Activated T-cell treated with anti-CD3 and anti-CD28 coated beads, Interleukin-2, amount 50 U/mL, for 72 hours (primary cell): ENCODE results near the gene DNTT. TPM values are rescaled to one million over a fixed set of nuclear protein-coding genes. Genes with fewer than 3 reads are reported as not detected.

ENCODE experiments used
- ATAC-seq, 2 donors: fragments of 150-1000 bp; cut with Tn5 transposase; replicated peaks in 1 of 2; 2 replicates each; pipeline ENCODE4 v1.10.0; 2021; ENCODE audit warnings: moderate library complexity in 2 of 2, mild to moderate bottlenecking in 1 of 2
- DNase-seq, 2 donors: peaks; one replicate each; pipeline ENCODE4 v3.0.0; 2021 to 2022; ENCODE audit warnings: mixed read lengths in 1 of 2
- H3K27ac Mint-ChIP-seq: one replicate; pipeline ENCODE4 v1.8.0; 2022; ENCODE audit warnings: mild to moderate bottlenecking, moderate library complexity, mixed read lengths
- H3K27me3 Mint-ChIP-seq: one replicate; pipeline ENCODE4 v1.8.0; 2022; ENCODE audit warnings: low read depth, mixed read lengths
- H3K36me3 Mint-ChIP-seq, 2 donors: one replicate each; pipeline ENCODE4 v1.8.0; 2022; ENCODE audit warnings: mixed read lengths in 2 of 2, mild to moderate bottlenecking in 1 of 2; ENCODE audit not compliant: insufficient read depth in 2 of 2
- H3K4me1 Mint-ChIP-seq: one replicate; pipeline ENCODE4 v1.8.0; 2022; ENCODE audit warnings: low read depth, mixed read lengths
- H3K4me3 Mint-ChIP-seq, 2 donors: one replicate each; pipeline ENCODE4 v1.8.0; 2022; ENCODE audit warnings: mild to moderate bottlenecking in 2 of 2, mixed read lengths in 2 of 2, moderate library complexity in 2 of 2
- H3K9me3 Mint-ChIP-seq, 2 donors: one replicate each; pipeline ENCODE4 v1.8.0; 2022; ENCODE audit warnings: mixed read lengths in 2 of 2
- total RNA-seq, 2 donors: library from RNA; stranded (reverse); gene quantifications; one replicate each; pipeline ENCODE4 v1.2.3, GENCODE V29; 2022

DNTT gene
- total RNA-seq, 2 donors from 2014 or later, result not detected

DNA sequence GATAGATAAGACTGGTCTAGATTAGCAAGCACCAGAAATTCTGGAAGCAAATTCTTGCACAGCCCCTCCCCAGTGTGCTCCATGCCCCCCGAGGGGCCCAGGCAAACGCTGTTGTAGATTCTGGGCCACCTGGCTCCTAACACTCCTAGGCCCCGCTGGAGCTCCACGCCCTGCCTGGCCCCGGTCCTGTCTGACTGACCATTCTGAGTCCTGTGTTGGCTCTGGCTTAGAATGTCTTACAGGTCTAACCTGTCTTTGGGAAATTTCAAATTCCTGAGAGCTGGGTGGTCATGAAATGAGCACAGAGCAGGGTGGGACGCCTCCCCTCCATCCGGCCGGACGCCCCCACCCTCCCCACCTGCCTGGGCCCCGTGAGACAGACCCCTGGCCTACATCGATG, 67.1 kb downstream of the DNTT start:
- Mint-ChIP-seq H3K4me1 (peaks cover 5% of the 10 kb centered on the region), H3K36me3 (no peaks in the 10 kb centered on the region), H3K27ac (no peak overlapping the region), H3K4me3 (no peak overlapping the region), H3K27me3 (peaks cover 11% of the 10 kb centered on the region), H3K9me3 (no peaks in the 10 kb centered on the region)
- DNase-seq (no peak), ATAC-seq (no peak)

DNA sequence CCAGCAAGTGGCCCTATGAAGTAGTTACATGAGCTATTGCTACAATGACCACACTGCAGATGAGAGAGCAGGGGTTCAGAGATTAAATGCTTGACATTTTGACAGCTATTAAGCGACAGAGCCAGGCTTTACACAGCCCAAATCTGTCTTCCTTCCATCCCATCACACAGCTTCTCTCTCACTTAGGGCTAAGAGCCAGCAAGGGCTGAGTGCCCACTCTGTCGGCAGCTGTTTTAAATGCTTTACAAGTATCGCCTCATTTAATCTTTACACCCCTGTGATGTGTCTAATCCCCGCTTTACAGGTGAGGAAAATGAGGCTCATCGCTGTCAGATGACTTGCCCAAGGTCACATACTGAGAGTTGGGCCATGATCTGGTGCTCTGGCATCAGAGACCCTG, 69.8 kb downstream of the DNTT start:
- Mint-ChIP-seq H3K36me3 (no peaks in the 10 kb centered on the region), H3K27ac (no peak overlapping the region), H3K27me3 (peaks cover 11% of the 10 kb centered on the region), H3K9me3 (no peaks in the 10 kb centered on the region), H3K4me3 (peak overlapping the region; percentile 23 to 49), H3K4me1 (peaks cover 5% of the 10 kb centered on the region)
- no peak for ATAC-seq
- DNase-seq, result no peak

DNA sequence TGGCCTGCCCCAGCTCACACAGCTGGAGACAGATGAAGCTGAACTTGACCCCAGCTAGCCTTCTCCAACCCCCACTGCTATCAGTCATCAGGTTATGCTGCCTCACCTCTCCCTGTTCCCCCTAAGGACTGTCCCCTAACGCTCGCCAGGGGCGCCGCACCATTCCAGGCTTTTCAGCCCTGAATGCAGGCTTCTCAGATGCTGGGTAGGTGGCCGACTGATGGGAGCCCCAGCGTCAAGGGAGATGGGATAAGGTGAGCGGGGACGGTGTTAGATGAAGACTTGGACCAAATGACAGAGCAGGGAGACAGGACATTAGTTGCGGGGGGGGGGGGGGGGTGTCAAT, 70.4 kb downstream of the DNTT start:
- Mint-ChIP-seq H3K9me3 (no peaks in the 10 kb centered on the region), H3K4me1 (peaks cover 5% of the 10 kb centered on the region), H3K36me3 (no peaks in the 10 kb centered on the region), H3K4me3 (peak overlapping the region; percentile 68 to 75), H3K27ac (no peak overlapping the region), H3K27me3 (peaks cover 11% of the 10 kb centered on the region)
- DNase-seq (no peak), ATAC-seq (no peak)

DNA sequence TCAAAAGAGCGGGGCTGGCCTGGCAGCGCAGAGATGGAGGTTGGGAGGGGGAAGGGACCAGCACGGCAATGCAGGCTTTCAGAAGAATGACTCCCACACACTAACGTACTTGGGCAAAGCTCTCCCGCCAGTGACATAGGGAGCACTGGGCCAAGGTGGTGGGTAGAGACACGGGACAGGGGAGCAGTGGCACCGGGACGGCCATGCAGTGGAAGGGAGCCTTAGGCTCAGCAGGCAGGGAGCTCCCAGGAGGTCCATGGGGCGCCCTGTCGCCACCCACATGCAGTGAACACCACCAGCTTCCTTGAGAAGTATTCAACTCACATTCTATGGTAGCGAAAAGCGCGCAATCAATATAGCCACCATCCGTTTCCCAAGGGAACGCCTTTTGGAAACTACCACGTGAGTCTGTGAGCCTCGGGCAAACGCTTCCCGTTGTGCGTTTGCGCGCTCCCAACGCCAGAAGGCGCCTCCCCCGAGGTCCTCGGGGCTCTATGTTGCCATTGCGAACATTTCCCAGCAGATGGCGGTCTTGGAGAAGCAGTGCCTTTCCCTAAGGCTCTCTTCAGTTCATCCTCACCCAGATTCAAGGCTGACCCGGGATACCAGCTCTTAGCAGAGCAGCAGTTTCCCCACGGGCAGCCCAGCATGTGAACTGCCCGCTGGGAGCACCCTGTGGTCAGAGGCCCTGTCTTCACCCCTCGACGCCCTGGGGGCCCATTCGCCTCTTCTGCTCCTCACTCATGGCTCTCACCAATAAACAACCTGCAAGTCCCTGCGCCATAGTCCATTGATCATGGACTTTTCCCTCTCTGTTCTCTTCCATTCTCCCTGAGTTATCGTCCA, 71.0 kb downstream of the DNTT start:
- ATAC-seq, result peak; percentile 81 to 85
- DNase-seq, result peak; percentile 81
- Mint-ChIP-seq H3K27ac (no peak overlapping the region), H3K4me3 (peak overlapping the region; percentile 68 to 75), H3K4me1 (peaks cover 5% of the 10 kb centered on the region), H3K9me3 (no peaks in the 10 kb centered on the region), H3K36me3 (no peaks in the 10 kb centered on the region), H3K27me3 (peaks cover 11% of the 10 kb centered on the region)

DNA sequence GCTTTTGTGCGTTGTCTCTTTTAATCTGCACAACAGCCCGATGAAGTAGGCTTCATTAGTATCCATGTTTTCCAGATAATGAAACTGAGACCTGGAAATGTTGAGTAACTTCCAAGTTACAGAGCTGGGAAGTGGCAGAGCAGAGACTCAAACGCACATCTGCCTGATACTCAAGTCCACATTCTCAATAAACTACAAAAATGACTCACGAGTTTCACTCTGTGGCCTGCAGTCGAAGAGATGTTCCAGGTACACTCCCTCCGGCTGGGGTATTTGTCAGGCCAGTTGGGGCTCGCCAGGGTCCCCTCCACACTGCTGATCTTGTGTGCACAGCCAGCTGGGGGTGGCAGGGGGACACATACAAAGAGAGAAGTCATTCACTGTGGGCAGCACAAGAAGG, 72.2 kb downstream of the DNTT start:
- Mint-ChIP-seq H3K9me3 (no peaks in the 10 kb centered on the region), H3K36me3 (no peaks in the 10 kb centered on the region), H3K4me3 (no peak overlapping the region), H3K27me3 (peaks cover 11% of the 10 kb centered on the region), H3K4me1 (peaks cover 5% of the 10 kb centered on the region), H3K27ac (no peak overlapping the region)
- no peak for ATAC-seq
- peak; percentile 7 for DNase-seq

DNA sequence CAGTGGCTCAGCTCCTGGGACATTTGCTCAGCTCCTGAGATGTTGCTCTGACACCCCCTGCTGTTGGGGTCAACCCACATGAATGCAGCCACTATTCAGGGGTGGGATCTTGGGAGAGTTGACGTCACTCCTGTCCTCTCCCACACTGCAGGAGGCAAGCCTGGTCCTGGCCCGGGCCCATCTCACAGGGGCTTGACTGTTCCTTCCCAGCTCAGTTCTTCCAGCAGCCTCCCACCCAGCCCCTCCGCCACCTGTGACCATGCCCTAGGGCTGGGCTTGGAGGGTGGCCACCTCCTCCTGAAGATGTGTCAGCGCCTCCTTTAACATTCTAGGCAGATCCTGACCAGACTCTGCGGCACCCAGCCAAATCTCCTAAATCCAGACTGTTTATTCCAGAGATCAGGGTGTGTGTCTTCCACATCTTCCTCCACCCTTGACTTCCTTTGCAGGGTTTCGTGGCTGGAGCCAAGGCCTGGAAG, 73.6 kb downstream of the DNTT start:
- H3K4me1 Mint-ChIP-seq, result peaks cover 5% of the 10 kb centered on the region
- H3K27ac Mint-ChIP-seq, result no peak overlapping the region
- no peaks in the 10 kb centered on the region for H3K9me3 Mint-ChIP-seq
- H3K27me3 Mint-ChIP-seq, result peaks cover 11% of the 10 kb centered on the region
- ATAC-seq (no peak), DNase-seq (no peak)
- no peak overlapping the region for H3K4me3 Mint-ChIP-seq
- no peaks in the 10 kb centered on the region for H3K36me3 Mint-ChIP-seq

DNA sequence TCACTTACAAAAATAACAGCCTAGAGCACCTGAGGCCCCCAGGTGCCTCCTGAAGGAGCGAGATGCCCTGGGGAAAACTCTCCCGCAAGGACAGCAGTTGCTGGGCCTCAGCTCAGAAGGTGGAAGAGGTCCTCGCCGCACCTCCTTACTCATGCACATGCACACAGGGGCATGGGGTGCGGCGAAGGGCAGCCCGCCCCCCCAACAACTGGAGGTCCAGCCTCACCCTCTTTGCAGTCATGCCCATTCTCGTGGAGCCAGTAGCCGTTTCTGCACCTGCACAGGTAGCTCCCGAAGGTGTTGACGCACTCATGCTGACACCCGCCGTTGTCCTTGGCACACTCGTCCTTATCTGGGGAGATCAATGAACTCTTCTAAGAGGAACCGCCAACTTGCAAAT, 74.5 kb downstream of the DNTT start:
- Mint-ChIP-seq H3K4me3 (no peak overlapping the region), H3K36me3 (no peaks in the 10 kb centered on the region), H3K27me3 (peaks cover 5% of the 10 kb centered on the region), H3K9me3 (no peaks in the 10 kb centered on the region), H3K4me1 (peaks cover 5% of the 10 kb centered on the region), H3K27ac (no peak overlapping the region)
- no peak for ATAC-seq
- no peak for DNase-seq

DNA sequence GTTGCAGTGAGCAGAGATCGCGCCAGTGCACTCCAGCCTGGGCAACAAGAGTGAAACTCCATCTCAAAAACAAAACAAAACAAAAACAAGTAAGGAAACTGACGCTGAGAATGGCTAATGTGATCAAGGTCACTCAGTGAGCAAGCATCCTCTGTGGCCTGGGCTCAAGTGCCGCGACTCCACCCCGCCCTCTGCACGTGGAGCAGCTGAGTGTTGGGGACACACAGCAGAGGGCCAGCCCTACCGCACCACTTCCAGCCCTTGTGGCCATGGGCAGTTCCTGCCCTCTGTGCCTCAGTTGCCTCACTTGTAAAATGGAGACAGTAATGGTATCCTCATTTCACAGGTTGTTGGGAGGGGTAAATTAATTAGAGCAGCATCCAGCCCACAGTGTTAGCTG, 75.5 kb downstream of the DNTT start:
- Mint-ChIP-seq H3K27ac (no peak overlapping the region), H3K4me1 (peaks cover 5% of the 10 kb centered on the region), H3K36me3 (no peaks in the 10 kb centered on the region), H3K9me3 (no peaks in the 10 kb centered on the region), H3K27me3 (no peaks in the 10 kb centered on the region), H3K4me3 (no peak overlapping the region)
- DNase-seq, result no peak
- ATAC-seq, result no peak

DNA sequence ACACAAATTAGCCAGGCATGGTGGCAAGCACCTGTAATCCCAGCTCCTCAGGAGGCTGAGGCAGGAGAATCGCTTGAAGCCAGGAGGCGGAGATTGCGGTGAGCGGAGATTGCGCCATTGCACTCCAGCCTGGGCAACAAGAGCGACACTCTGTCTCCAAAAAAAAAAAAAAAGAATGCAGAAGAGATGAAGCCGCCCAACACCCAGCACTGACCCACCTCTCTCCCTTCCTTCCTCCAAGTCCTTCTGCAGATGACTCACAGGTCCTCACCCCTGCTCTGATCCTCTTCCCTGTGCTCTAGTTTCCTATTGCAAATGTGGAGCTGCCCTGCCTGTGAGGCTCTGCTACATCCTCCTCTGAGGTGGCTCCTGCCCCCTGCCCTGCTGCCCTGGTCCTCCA, 76.6 kb downstream of the DNTT start:
- Mint-ChIP-seq H3K9me3 (no peaks in the 10 kb centered on the region), H3K4me1 (peaks cover under 1% of the 10 kb centered on the region), H3K27ac (no peak overlapping the region), H3K27me3 (no peaks in the 10 kb centered on the region), H3K36me3 (no peaks in the 10 kb centered on the region), H3K4me3 (no peak overlapping the region)
- DNase-seq (no peak), ATAC-seq (no peak)

DNA sequence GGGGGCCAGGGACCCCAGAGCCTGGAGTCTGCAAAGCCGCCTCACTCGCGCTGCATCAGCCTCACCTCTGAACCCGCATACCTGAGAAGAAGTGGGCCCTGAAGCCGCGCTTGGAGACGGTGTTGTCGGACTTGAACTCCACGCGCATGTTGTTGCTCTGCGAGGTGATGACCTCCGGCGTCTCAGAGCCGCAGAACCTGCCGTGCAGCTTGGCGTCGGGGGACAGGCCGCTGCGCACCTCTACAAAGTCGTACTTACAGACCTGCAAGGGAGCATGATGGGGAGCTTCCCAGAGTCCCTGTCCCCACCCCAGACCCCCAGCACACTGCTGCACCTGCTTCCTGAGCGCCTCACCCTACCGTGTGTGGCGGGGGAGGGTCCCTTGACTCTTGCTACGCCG, 80.3 kb downstream of the DNTT start:
- Mint-ChIP-seq H3K4me1 (no peaks in the 10 kb centered on the region), H3K27me3 (no peaks in the 10 kb centered on the region), H3K27ac (no peak overlapping the region), H3K4me3 (no peak overlapping the region), H3K36me3 (no peaks in the 10 kb centered on the region), H3K9me3 (no peaks in the 10 kb centered on the region)
- no peak for ATAC-seq
- DNase-seq, result no peak

DNA sequence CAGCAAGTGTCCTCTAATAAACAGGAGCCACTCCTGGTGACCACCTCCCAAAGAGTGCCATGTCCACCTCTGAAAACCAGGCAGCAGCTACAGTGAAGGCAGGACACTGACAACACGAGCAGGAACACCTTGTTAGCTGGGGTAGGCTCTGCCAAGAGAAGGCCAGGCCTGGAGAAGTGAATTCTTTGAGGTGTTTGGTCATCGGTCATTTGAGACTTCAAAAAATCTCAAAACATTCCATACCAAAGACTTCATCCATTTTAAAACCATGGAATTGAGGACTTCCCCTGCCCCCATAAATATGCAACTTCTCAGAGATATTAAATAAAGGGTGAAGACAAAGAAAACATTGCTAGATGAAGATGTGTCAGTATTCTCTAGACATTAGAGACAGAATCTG, 82.9 kb downstream of the DNTT start:
- Mint-ChIP-seq H3K27me3 (no peaks in the 10 kb centered on the region), H3K4me1 (no peaks in the 10 kb centered on the region), H3K4me3 (no peak overlapping the region), H3K27ac (no peak overlapping the region), H3K9me3 (no peaks in the 10 kb centered on the region), H3K36me3 (no peaks in the 10 kb centered on the region)
- no peak for ATAC-seq
- no peak for DNase-seq

DNA sequence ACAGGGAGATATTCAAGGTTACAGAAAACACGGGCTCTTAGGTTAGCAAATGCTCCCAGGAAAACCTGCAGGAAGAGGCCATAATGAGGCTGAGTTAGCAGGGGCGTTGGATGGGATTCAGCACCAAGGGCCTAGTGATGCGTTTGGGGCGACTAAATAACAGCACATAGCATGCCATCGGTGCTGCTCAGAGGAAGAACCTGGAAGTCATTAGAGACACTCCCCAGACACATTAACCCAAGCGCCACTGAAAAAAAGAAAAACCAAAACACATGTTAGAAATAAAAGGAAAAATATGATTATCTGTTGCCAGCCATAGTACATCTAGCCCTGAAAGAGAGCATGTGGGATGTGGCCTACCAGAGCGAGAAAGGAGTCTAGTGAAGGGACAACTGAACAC, 83.4 kb downstream of the DNTT start:
- no peak for ATAC-seq
- no peaks in the 10 kb centered on the region for H3K27me3 Mint-ChIP-seq
- no peak overlapping the region for H3K27ac Mint-ChIP-seq
- H3K9me3 Mint-ChIP-seq, result no peaks in the 10 kb centered on the region
- H3K4me3 Mint-ChIP-seq, result no peak overlapping the region
- no peak for DNase-seq
- H3K4me1 Mint-ChIP-seq, result no peaks in the 10 kb centered on the region
- no peaks in the 10 kb centered on the region for H3K36me3 Mint-ChIP-seq
